BJ (cell line): ENCODE measurements around the gene SLC35A1. TPM values are rescaled to one million over a fixed set of nuclear protein-coding genes. Genes with fewer than 3 reads are reported as not detected.

Experiments used
- CTCF ChIA-PET: fragments of 350-600 bp; formaldehyde crosslinking; extraction: SDS; loops from one replicate; lab custom pipeline; 2021; ENCODE audit warnings: antibody characterized with exemption, inconsistent platforms; lab: Yijun Ruan, JAX
- POLR2A ChIA-PET: fragments of 300-600 bp; sonication (Branson Sonifier 250); formaldehyde crosslinking; extraction: SDS; loops from one replicate; lab custom pipeline; 2021; ENCODE audit warnings: antibody characterized with exemption; lab: Charles Lee
- DNase-seq: peaks from one replicate; pipeline ENCODE4 v3.0.0-alpha.2; 2011; ENCODE audit warnings: low read depth
- H3K27me3 ChIP-seq: 2 replicates; pipeline ENCODE4 v1.6.0; 2011; ENCODE audit warnings: low read length; ENCODE audit not compliant: control insufficient read depth, insufficient read depth
- H3K36me3 ChIP-seq: 2 replicates; pipeline ENCODE4 v1.5.1; 2011; ENCODE audit warnings: low read length; ENCODE audit not compliant: control insufficient read depth, insufficient read depth
- H3K4me3 ChIP-seq: 2 replicates; pipeline ENCODE4 v1.5.1; 2011; ENCODE audit warnings: low read depth, mild to moderate bottlenecking, control low read depth, low read length
- CTCF ChIP-seq: IDR thresholded peaks from 2 replicates; pipeline ENCODE4 v1.5.1; 2011; ENCODE audit warnings: low read depth, mild to moderate bottlenecking, control low read depth, inconsistent platforms, low read length, moderate library complexity; ENCODE audit not compliant: insufficient read depth
- polyA minus RNA-seq: library from RNA; depleted of rRNA, polyadenylated mRNA; stranded (reverse); fragments of >200 nt; gene quantifications from 2 replicates; pipeline ENCODE4 v1.2.3, GENCODE V29; 2011; rRNA and poly(A)+ RNA removed
- polyA plus RNA-seq: library from polyadenylated mRNA; depleted of rRNA; stranded (reverse); fragments of >200 nt; gene quantifications from 2 replicates; pipeline ENCODE4 v1.2.3, GENCODE V29; 2011; rRNA removed

SLC35A1 gene
- polyA plus RNA-seq (10.5 and 21.1 TPM in 2 replicates), polyA minus RNA-seq (3.9 and 5.8 TPM in 2 replicates)

GRCh38 chr6:87472525-87473418, at the start of gene SLC35A1:
TSS of gene SLC35A1 (plus strand) at chr6:87472974. CDS start at chr6:87473004, 30 bp downstream.
- POLR2A ChIA-PET = no interaction called here

GRCh38 chr6:87426789-87427188, 46.0 kb upstream of the SLC35A1 start:
- TF ChIP-seq CTCF = no peak
- POLR2A ChIA-PET = no interaction called here
- no peak for DNase-seq
- Histone ChIP-seq H3K27me3 (peaks cover 1% of the 10 kb centered on the region; the same call in 1 of the 2 replicates), H3K4me3 (no peak overlapping the region), H3K36me3 (no peaks in the 10 kb centered on the region)
- CTCF ChIA-PET = no interaction called here

More at GRCh38 chr6:87472525-87473418, at the start of gene SLC35A1:
- Histone ChIP-seq H3K27me3 (no peaks in the 10 kb centered on the region; the same call in 1 of the 2 replicates), H3K4me3 (peak within 1 kb of the TSS; percentile 82), H3K36me3 (no peaks in the 10 kb centered on the region)
- TF ChIP-seq CTCF = peak; percentile 35
- CTCF ChIA-PET = interaction anchor here (0.8 kb wide), 1 partner anchor 150 kb away, joined by 3 read pairs; the partner anchor contains the start of gene SMIM8
- peak; percentile 34 for DNase-seq

- ChIA-PET POLR2A (no interaction called here), CTCF (interaction anchor here (0.6 kb wide), 1 partner anchor 1294 kb away, joined by 3 read pairs; no protein-coding TSS in a partner anchor)
- no peak for TF ChIP-seq CTCF
Observed at GRCh38 chr6:87430499-87430898, 42.3 kb upstream of the SLC35A1 start.

GRCh38 chr6:87431263-87431662, 41.5 kb upstream of the SLC35A1 start:
- POLR2A ChIA-PET = no interaction called here
- TF ChIP-seq CTCF = no peak

More at GRCh38 chr6:87430499-87430898, 42.3 kb upstream of the SLC35A1 start:
- Histone ChIP-seq H3K4me3 (no peak overlapping the region), H3K27me3 (peaks cover 1% of the 10 kb centered on the region; the same call in 1 of the 2 replicates), H3K36me3 (no peaks in the 10 kb centered on the region)
- no peak for DNase-seq

GRCh38 chr6:87436435-87436834, 36.3 kb upstream of the SLC35A1 start:
- no peak overlapping the region for H3K4me3 ChIP-seq
- ChIA-PET POLR2A (interaction anchor here (0.6 kb wide), 1 partner anchor 16 kb away, joined by 3 read pairs; no protein-coding TSS in a partner anchor), CTCF (no interaction called here)
- H3K27me3 ChIP-seq = no peaks in the 10 kb centered on the region
- DNase-seq = peak; percentile 11
- H3K36me3 ChIP-seq = no peaks in the 10 kb centered on the region
- no peak for TF ChIP-seq CTCF

More at GRCh38 chr6:87431263-87431662, 41.5 kb upstream of the SLC35A1 start:
- Histone ChIP-seq H3K27me3 (peaks cover 1% of the 10 kb centered on the region; the same call in 1 of the 2 replicates), H3K4me3 (no peak overlapping the region), H3K36me3 (no peaks in the 10 kb centered on the region)
- no peak for DNase-seq
- CTCF ChIA-PET = interaction anchor here (1.2 kb wide), 1 partner anchor 9 kb away, joined by 3 read pairs; no protein-coding TSS in a partner anchor
